Smooth muscle cell of trachea (primary cell): ENCODE measurements around the gene STRADB. TPM values are rescaled to one million over a fixed set of nuclear protein-coding genes. Genes with fewer than 3 reads are reported as not detected.

ENCODE experiments used
- total RNA-seq: library from RNA; depleted of rRNA; stranded (reverse); fragments of >200 nt; gene quantifications from 2 replicates; pipeline ENCODE4 v1.2.1, GENCODE V29; 2014

STRADB gene
- total RNA-seq: 45.1 and 55.1 TPM in 2 replicates

GRCh38 chr2:201451292-201452057 lies at the start of gene STRADB, which contains the start of gene TRAK2:
TSS of gene STRADB (plus strand) at chr2:201451740. CDS start at chr2:201454841, 3,101 bp downstream.
TSS of gene TRAK2 (minus strand) at chr2:201451458. CDS start at chr2:201420507, 30,951 bp downstream.

Other genes with a start within 250 kb of the STRADB start
- 22.0 and 37.1 TPM in 2 replicates for gene CASP8, start 191.2 kb upstream of the STRADB start, total RNA-seq
- gene FLACC1, start 94.4 kb upstream of the STRADB start, total RNA-seq: 1.3 and 2.0 TPM in 2 replicates
- gene TRAK2, start 282 bp upstream of the STRADB start, total RNA-seq: 53.4 and 66.8 TPM in 2 replicates
- 25.6 and 31.9 TPM in 2 replicates for gene TMEM237, start 191.8 kb downstream of the STRADB start, total RNA-seq
- gene MPP4, start 246.9 kb downstream of the STRADB start, total RNA-seq: 0.73 and 0.99 TPM in 2 replicates